Activated CD4-positive, alpha-beta T cell treated with anti-CD3 and anti-CD28 coated beads, Interleukin-2, amount 50 U/mL, for 24 hours (primary cell): ENCODE measurements around the gene KRT37.
"Not testable (repeated sequence)": the region's sequence is repeated elsewhere in the genome, so short reads cannot be mapped to it uniquely, and the experiment has no call there.

Source experiments
- DNase-seq, 2 donors: peaks; one replicate each; pipeline ENCODE4 v3.0.0-alpha.2; 2020; ENCODE audit warnings: low read depth in 1 of 2, low spot score in 1 of 2

The KRT37 gene

GRCh38 chr17:41437254-41437653, 12.9 kb upstream of the KRT37 start:
- no peak for DNase-seq

GRCh38 chr17:41434415-41434814, 10.0 kb upstream of the KRT37 start:
- DNase-seq = no peak

GRCh38 chr17:41434005-41434404, 9.6 kb upstream of the KRT37 start:
- no peak for DNase-seq

- no peak for DNase-seq
Observed at GRCh38 chr17:41433586-41433985, 9.2 kb upstream of the KRT37 start.

GRCh38 chr17:41430376-41430775, 6.0 kb upstream of the KRT37 start:
- not testable (repeated sequence) for DNase-seq

- DNase-seq = no peak
Observed at GRCh38 chr17:41429667-41430066, 5.3 kb upstream of the KRT37 start.

- no peak for DNase-seq
Observed at GRCh38 chr17:41428591-41429291, 4.4 kb upstream of the KRT37 start.

- DNase-seq = not testable (repeated sequence)
Observed at GRCh38 chr17:41422586-41422985, 1.8 kb downstream of the KRT37 start.

GRCh38 chr17:41421617-41422016, 2.8 kb downstream of the KRT37 start:
- DNase-seq = no peak

GRCh38 chr17:41421116-41421515, 3.3 kb downstream of the KRT37 start:
- no peak for DNase-seq

GRCh38 chr17:41420134-41420533, 4.3 kb downstream of the KRT37 start:
- DNase-seq = no peak

GRCh38 chr17:41419716-41420115, 4.7 kb downstream of the KRT37 start:
- DNase-seq = no peak

GRCh38 chr17:41418116-41418860, 6.1 kb downstream of the KRT37 start:
- no peak for DNase-seq

- DNase-seq = no peak
Observed at GRCh38 chr17:41417576-41418015, 6.8 kb downstream of the KRT37 start.

GRCh38 chr17:41417127-41417526, 7.3 kb downstream of the KRT37 start:
- no peak for DNase-seq

- no peak for DNase-seq
Observed at GRCh38 chr17:41416479-41416878, 7.9 kb downstream of the KRT37 start.

- DNase-seq = no peak
Observed at GRCh38 chr17:41415833-41416335, 8.5 kb downstream of the KRT37 start.

- DNase-seq = no peak
Observed at GRCh38 chr17:41415411-41415810, 9.0 kb downstream of the KRT37 start.

GRCh38 chr17:41413982-41414381, 10.4 kb downstream of the KRT37 start:
- DNase-seq = no peak

GRCh38 chr17:41413353-41413957, 10.9 kb downstream of the KRT37 start:
- DNase-seq = no peak

- no peak for DNase-seq
Observed at GRCh38 chr17:41411072-41411840, 13.1 kb downstream of the KRT37 start.
